ENCODE results near the gene LRBA.

Gene LRBA

GRCh38 chr4:150501009-150501727, 513.9 kb downstream of the LRBA start:
- DNase-seq (ENCODE audit: low spot score) = no peak

- DNase-seq (ENCODE audit: low spot score) = no peak
Observed at GRCh38 chr4:150497612-150498011, 517.5 kb downstream of the LRBA start.

DNA sequence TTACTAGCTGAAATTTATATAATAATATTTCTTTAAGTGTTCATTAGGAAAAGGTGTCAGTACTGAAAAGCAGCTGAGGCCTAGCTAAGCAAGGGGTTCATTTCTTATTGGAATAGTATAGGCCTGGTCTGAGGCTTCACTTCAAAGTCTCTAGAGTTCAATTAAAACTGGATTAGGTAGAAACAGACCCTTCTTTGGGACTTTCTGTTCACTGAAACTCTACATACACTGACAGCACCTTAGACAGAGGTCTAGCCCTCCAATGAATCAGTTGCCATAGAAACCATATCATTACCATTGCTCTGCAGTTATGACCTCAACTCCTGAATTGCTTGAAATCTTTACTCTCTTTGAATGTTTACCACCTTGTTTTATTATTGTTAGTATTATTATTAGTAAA, 519.5 kb downstream of the LRBA start:
- DNase-seq (ENCODE audit: low spot score) = no peak

DNA sequence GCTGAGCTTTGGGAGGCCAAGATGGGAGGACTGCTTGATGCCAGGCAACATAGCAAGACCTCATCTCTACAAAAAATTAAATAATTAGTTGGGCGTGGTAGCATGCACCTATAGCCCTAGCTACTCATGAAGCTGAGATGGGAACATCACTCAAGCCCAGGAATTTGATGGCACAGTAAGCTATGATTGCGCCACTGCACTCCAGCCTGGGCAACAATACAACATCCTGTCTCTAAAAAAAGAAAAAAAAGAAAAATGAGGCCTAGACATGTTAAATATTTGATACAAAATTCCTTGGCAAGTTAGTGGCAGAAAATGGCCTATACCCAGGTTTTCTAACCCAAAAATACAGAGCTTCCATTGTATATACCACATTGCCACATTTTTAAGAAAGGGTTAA, 521.2 kb downstream of the LRBA start:
- no peak for DNase-seq (ENCODE audit: low spot score)

DNA sequence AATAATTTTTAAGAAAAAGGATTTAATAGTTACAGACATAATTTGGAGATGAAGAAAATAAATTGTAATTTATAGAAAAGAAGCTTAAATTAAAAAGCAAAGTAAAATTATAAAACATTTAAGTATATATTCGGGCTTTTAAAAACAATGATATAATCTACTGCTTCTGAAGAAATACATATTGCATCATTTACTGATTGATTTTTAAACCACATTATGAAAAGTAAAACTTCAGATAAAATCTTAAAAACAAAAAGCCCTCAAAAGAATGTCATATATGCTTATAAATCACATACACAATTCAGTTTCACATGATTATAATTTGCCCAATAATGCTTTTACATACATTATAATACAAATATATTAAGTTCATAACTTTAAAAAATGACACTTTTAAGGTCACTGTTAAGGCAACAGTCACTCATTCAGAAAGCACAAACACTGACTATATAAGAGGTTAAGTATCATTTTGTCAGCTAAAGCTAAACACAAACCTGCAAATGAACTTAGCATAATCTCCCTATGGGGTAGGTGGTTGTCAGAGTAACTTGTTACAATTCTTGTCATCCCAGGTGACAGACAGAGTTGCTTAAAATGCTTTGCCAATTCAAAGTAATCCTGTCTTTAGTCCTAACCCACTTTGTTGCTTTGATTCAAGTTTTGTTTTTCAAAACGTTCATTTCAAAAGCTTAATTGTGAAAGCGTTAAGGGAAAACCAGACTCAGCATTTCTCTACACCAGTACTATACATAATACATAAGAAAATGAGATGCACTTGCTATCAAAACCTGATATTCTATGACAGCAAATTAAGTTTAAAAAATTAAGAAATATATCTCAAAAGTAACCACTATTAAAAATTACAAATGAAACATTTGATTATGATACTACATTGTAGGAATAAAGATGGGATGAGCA, 523.7 kb downstream of the LRBA start:
- DNase-seq (ENCODE audit: low spot score) = no peak

DNA sequence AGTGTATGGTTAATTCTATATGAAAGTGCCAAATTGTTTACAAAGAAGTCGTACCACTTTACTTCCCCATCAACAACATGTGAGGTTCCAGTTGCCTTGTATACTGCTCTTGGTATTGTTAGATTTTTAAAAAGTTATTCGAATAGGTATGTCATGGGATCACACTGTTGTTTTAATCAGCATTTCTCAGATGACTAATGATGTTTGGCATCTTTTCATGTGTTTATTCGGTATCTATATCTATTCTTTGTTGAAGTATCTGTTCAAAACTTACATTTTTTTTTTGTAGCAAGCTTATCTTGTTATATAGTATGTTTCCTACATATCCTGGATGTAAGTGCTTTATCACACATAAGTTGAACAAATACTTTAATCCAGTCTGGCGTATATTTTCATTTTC, 532.5 kb downstream of the LRBA start:
- no peak for DNase-seq (ENCODE audit: low spot score)

GRCh38 chr4:150479657-150480056, 535.4 kb downstream of the LRBA start:
- no peak for DNase-seq (ENCODE audit: low spot score)

DNA sequence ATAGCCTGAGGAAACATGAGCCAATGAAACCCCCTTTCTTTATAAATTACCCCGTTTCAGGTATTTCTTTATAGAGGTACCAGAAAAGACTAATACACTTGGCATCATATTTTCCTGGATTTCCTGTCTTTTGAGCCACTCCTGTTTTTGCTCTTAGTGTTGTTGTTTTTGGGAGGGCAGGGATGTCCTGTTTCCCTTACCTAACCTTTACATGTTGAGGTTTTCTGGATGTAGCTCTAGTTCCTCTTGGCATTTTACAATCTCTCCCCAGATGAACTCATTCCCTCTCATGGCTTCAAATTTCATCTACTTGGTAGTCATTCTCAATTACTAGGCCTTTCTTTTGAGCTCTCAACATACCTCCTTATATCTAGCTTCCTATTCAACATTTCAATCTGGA, 537.2 kb downstream of the LRBA start:
- DNase-seq (ENCODE audit: low spot score) = no peak

GRCh38 chr4:150476776-150477175, 538.3 kb downstream of the LRBA start:
- no peak for DNase-seq (ENCODE audit: low spot score)

GRCh38 chr4:150475763-150476162, 539.3 kb downstream of the LRBA start:
- no peak for DNase-seq (ENCODE audit: low spot score)

DNA sequence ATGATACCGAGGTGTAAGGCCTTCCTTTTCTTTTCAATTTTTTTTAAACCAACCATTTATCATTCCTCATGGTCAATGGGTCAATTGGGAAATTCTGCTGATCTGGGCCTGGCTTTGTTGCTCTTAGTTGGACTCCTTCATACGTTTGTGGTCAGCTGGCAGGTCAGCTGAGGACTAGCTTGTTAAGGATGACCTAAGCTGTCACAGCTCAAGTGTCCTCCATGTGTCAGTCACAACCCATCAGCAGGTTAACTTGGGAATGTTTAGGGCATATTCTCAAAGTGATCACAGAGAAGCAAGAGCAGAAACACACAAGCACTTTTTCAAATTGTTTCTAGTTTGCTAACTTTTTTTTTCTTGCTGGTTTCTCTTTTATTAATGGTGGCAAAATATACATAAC, 550.6 kb downstream of the LRBA start:
- DNase-seq (ENCODE audit: low spot score) = no peak

GRCh38 chr4:150462743-150463142, 552.3 kb downstream of the LRBA start:
- DNase-seq (ENCODE audit: low spot score) = no peak

DNA sequence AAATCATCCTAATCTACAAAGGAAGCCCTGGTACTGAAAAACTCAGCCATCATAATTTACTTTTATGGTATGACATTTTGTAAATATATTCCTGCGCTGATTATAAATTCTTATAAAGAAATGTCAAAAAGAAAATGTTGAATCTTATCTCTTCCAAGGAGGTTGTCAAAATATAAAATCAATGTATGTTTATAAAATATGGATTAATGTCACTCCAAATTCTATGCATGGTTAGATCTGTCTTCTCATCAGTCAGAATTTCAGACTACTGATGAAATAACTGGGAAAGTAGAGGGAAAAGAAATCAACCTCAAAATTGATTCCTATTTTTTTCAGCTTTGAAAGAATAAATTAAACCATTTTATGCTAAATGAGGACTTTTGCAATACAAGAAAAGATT, 553.1 kb downstream of the LRBA start:
- no peak for DNase-seq (ENCODE audit: low spot score)

DNA sequence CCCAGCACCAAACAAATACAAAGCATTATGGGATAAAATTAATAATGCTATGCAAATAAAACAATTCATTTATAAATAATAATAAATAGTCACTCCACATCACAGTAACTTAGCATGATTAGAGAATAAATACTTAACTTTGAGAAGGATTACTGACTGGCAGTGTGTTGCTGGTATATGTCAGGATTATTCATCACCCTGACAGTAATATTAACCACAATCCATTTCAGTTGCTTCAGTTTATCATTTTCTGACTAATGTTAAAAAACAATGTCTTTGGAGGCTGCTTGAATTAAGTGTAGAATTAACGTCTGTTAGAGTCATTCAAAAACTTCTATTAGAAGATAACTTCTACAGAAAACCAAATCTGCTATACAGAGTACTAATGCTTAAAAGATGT, 557.3 kb downstream of the LRBA start:
- no peak for DNase-seq (ENCODE audit: low spot score)

DNA sequence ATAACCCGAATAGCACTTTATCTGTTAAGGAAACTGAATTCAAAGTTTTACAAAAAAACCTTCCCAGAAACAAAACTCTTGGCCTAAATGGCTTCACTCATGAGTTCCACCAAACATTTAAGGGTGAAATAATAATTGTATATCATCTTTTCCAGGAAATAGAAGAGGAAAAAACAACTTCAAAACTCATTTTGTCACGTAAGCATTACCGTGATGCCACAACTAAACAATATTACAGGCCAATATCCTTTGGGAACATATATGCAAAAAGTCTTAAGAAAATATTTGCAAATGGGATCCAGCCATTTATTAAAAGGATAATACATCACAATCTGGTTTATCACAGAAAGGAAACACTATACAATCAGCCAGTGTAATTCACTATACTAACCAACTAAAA, 563.2 kb downstream of the LRBA start:
- DNase-seq (ENCODE audit: low spot score) = no peak

DNA sequence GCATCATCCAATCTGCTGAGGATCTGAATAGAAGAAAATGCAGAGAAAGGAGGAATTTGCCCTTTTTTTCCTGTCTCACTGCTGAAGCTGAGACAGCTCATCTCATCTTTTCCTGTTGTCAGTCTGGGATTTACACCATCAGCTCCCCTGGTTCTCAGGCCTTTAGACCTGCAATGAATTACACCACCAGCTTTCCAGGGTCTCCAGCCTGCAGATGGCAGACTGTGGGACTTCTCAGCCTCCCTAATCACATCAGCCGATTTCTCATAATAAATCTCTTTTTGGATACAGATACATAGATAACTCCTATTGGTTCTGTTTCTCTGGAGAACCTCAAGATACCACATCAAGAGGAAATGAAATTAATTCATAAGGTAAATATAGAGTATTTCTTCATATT, 567.7 kb downstream of the LRBA start:
- no peak for DNase-seq (ENCODE audit: low spot score)

DNA sequence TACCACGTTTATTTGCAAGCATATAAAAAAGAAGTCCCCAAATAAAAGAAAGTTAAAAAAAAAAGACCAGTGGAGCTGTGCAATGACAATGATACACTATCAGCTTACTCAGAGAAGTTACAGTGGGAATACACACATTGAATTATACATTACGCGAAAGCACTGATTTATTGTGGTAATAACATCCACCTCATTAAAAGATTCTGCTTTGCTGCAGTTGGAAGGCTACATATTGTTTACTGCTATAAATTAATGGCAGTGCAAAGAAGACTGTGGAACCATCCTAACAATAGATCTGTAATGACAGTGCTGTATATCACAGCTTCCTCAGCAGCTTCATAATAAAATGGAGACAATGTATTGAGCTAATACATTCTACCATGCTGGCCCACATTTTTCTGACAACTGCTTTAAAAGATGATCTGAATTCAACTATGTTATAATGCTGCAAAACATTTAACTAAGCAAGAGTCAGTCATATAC, 575.6 kb downstream of the LRBA start:
- no peak for DNase-seq (ENCODE audit: low spot score)

GRCh38 chr4:150436598-150437370, 578.3 kb downstream of the LRBA start:
- DNase-seq (ENCODE audit: low spot score) = no peak

- no peak for DNase-seq (ENCODE audit: low spot score)
Observed at GRCh38 chr4:150431221-150431620, 583.9 kb downstream of the LRBA start.

DNA sequence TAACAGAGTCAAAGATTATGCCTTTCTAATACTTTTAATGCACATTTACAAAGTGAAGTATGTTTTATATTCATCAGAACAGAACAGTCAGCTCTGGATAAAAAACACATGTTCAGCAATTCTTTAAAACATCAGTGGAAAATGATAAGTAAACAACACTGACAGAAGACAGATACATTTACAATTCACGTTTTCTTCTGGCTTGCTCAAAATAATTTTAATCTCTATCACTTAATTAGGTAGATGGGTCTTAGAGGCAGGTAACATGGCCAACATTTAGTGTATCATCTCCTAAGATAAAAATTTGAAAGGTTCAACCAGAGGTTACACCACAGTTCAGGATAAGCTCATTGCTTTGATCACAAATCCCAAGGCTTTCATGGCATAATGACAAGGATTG, 589.9 kb downstream of the LRBA start:
- DNase-seq (ENCODE audit: low spot score) = no peak

GRCh38 chr4:150423503-150423902, 591.6 kb downstream of the LRBA start:
- no peak for DNase-seq (ENCODE audit: low spot score)

GRCh38 chr4:150423074-150423473, 592.0 kb downstream of the LRBA start:
- DNase-seq (ENCODE audit: low spot score) = no peak

GRCh38 chr4:150421612-150422011, 593.5 kb downstream of the LRBA start:
- DNase-seq (ENCODE audit: low spot score) = no peak
